ENCODE data around the gene TRIO. TPM values are rescaled to one million over a fixed set of nuclear protein-coding genes. Genes with fewer than 3 reads are reported as not detected.

Gene TRIO
- total RNA-seq, 3 donors from 2014 or later (not counting 1 experiment from before 2014, with no cell fraction given), result 84.6 to 136 (median 94.3) TPM

GRCh38 chr5:14323466-14323865 is 180.3 kb downstream of the TRIO start:
- WGBS (ENCODE audit: insufficient coverage), result 97% methylated on average over 7 of the region's 7 CpGs
- no peaks in the 10 kb centered on the region for H3K36me3 ChIP-seq (ENCODE audit: control insufficient read depth, insufficient read depth, low read length)

GRCh38 chr5:14325369-14325768 is 182.2 kb downstream of the TRIO start:
- Histone ChIP-seq H3K4me3 (ENCODE audit: low read length) (no peak overlapping the region), H3K27ac (ENCODE audit: low read length) (no peak overlapping the region), H3K36me3 (ENCODE audit: control insufficient read depth, insufficient read depth, low read length) (no peaks in the 10 kb centered on the region), H3K9me3 (ENCODE audit: control insufficient read depth, insufficient read depth, low read length) (no peaks in the 10 kb centered on the region), H3K4me1 (ENCODE audit: control insufficient read depth, insufficient read depth, low read length) (peaks cover 6% of the 10 kb centered on the region), H3K27me3 (ENCODE audit: control insufficient read depth, insufficient read depth, low read length) (no peaks in the 10 kb centered on the region)
- ATAC-seq (no peak), DNase-seq (no peak)
- TF ChIP-seq, protein P1, sequence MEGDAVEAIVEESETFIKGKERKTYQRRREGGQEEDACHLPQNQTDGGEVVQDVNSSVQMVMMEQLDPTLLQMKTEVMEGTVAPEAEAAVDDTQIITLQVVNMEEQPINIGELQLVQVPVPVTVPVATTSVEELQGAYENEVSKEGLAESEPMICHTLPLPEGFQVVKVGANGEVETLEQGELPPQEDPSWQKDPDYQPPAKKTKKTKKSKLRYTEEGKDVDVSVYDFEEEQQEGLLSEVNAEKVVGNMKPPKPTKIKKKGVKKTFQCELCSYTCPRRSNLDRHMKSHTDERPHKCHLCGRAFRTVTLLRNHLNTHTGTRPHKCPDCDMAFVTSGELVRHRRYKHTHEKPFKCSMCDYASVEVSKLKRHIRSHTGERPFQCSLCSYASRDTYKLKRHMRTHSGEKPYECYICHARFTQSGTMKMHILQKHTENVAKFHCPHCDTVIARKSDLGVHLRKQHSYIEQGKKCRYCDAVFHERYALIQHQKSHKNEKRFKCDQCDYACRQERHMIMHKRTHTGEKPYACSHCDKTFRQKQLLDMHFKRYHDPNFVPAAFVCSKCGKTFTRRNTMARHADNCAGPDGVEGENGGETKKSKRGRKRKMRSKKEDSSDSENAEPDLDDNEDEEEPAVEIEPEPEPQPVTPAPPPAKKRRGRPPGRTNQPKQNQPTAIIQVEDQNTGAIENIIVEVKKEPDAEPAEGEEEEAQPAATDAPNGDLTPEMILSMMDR (IDR thresholded peaks at IDR 0.05), result no peak
- Mint-ChIP-seq H3K27me3 (ENCODE audit: low read depth in 2 of 2) (no peaks in the 10 kb centered on the region), H3K9me3 (no peaks in the 10 kb centered on the region), H3K36me3 (no peaks in the 10 kb centered on the region), H3K4me1 (peaks cover 1 to 5% of the 10 kb centered on the region in 2 donors), H3K4me3 (no peak overlapping the region), H3K27ac (no peak overlapping the region)
- intact Hi-C loops (cut with micrococcal nuclease), result no loop called here
- WGBS (ENCODE audit: insufficient coverage), result 94% methylated on average over 5 of the region's 7 CpGs

More at GRCh38 chr5:14323466-14323865, 180.3 kb downstream of the TRIO start:
- Histone ChIP-seq H3K4me1 (ENCODE audit: control insufficient read depth, insufficient read depth, low read length) (no peaks in the 10 kb centered on the region), H3K9me3 (ENCODE audit: control insufficient read depth, insufficient read depth, low read length) (no peaks in the 10 kb centered on the region), H3K27ac (ENCODE audit: low read length) (no peak overlapping the region), H3K4me3 (ENCODE audit: low read length) (no peak overlapping the region), H3K27me3 (ENCODE audit: control insufficient read depth, insufficient read depth, low read length) (no peaks in the 10 kb centered on the region)
- Mint-ChIP-seq H3K4me1 (peaks cover 0 to 11% of the 10 kb centered on the region in 2 donors), H3K27ac (no peak overlapping the region), H3K36me3 (no peaks in the 10 kb centered on the region), H3K4me3 (no peak overlapping the region), H3K9me3 (no peaks in the 10 kb centered on the region), H3K27me3 (ENCODE audit: low read depth in 2 of 2) (no peaks in the 10 kb centered on the region)
- DNase-seq (no peak), ATAC-seq (no peak)
- intact Hi-C loops (cut with micrococcal nuclease), result no loop called here
- TF ChIP-seq, protein P1 (IDR thresholded peaks at IDR 0.05), result no peak

- Mint-ChIP-seq H3K4me3 (no peak overlapping the region), H3K36me3 (no peaks in the 10 kb centered on the region), H3K9me3 (no peaks in the 10 kb centered on the region), H3K27ac (no peak overlapping the region), H3K4me1 (peaks cover 10 to 14% of the 10 kb centered on the region in 2 donors), H3K27me3 (ENCODE audit: low read depth in 2 of 2) (no peaks in the 10 kb centered on the region)
- H3K27me3 ChIP-seq (ENCODE audit: control insufficient read depth, insufficient read depth, low read length), result no peaks in the 10 kb centered on the region
- intact Hi-C loops (cut with micrococcal nuclease), result no loop called here
- peak in 1 of 3 donors; percentile 24 for ATAC-seq
- TF ChIP-seq, protein P1 (IDR thresholded peaks at IDR 0.05), result no peak
- H3K4me1 ChIP-seq (ENCODE audit: control insufficient read depth, insufficient read depth, low read length), result peaks cover 6% of the 10 kb centered on the region
- no peaks in the 10 kb centered on the region for H3K9me3 ChIP-seq (ENCODE audit: control insufficient read depth, insufficient read depth, low read length)
- no peak overlapping the region for H3K4me3 ChIP-seq (ENCODE audit: low read length)
- no peaks in the 10 kb centered on the region for H3K36me3 ChIP-seq (ENCODE audit: control insufficient read depth, insufficient read depth, low read length)
- no peak overlapping the region for H3K27ac ChIP-seq (ENCODE audit: low read length)
- no peak for DNase-seq
- 90% methylated on average over 10 of the region's 10 CpGs for WGBS (ENCODE audit: insufficient coverage)
These were observed 183.1 kb downstream of the TRIO start for GRCh38 chr5:14326035-14326903.
